ENCODE results near the gene CHD9.

CHD9 gene

GRCh38 chr16:53111078-53111791, 56.4 kb downstream of the CHD9 start:
- no peak overlapping the region for H3K4me3 ChIP-seq (ENCODE audit: low read depth, low read length)
- in situ Hi-C loops (cut with HindIII; ENCODE audit: low sequenced_read_pairs) = no loop called here
- DNase-seq (ENCODE audit: low read depth, low spot score) = no peak
- no peak for TF ChIP-seq CTCF (IDR thresholded peaks at IDR 0.05; ENCODE audit: low read depth, low read length)

- in situ Hi-C loops (cut with HindIII; ENCODE audit: low sequenced_read_pairs) = no loop called here
- no peak overlapping the region for H3K4me3 ChIP-seq (ENCODE audit: low read depth, low read length)
- TF ChIP-seq CTCF (IDR thresholded peaks at IDR 0.05; ENCODE audit: low read depth, low read length) = no peak
- DNase-seq (ENCODE audit: low read depth, low spot score) = no peak
Observed at GRCh38 chr16:53112015-53112414, 57.2 kb downstream of the CHD9 start.

- in situ Hi-C loops (cut with HindIII; ENCODE audit: low sequenced_read_pairs) = no loop called here
- no peak for DNase-seq (ENCODE audit: low read depth, low spot score)
- H3K4me3 ChIP-seq (ENCODE audit: low read depth, low read length) = no peak overlapping the region
- TF ChIP-seq CTCF (IDR thresholded peaks at IDR 0.05; ENCODE audit: low read depth, low read length) = no peak
Observed at GRCh38 chr16:53115047-53115446, 60.3 kb downstream of the CHD9 start.

- H3K4me3 ChIP-seq (ENCODE audit: low read depth, low read length) = no peak overlapping the region
- no peak for DNase-seq (ENCODE audit: low read depth, low spot score)
- TF ChIP-seq CTCF (IDR thresholded peaks at IDR 0.05; ENCODE audit: low read depth, low read length) = no peak
- in situ Hi-C loops (cut with HindIII; ENCODE audit: low sequenced_read_pairs) = no loop called here
Observed at GRCh38 chr16:53115773-53116172, 61.0 kb downstream of the CHD9 start.

GRCh38 chr16:53121043-53121620, 66.3 kb downstream of the CHD9 start:
- no peak for TF ChIP-seq CTCF (IDR thresholded peaks at IDR 0.05; ENCODE audit: low read depth, low read length)
- in situ Hi-C loops (cut with HindIII; ENCODE audit: low sequenced_read_pairs) = no loop called here

GRCh38 chr16:53121661-53122060, 66.9 kb downstream of the CHD9 start:
- no peak for TF ChIP-seq CTCF (IDR thresholded peaks at IDR 0.05; ENCODE audit: low read depth, low read length)
- no peak for DNase-seq (ENCODE audit: low read depth, low spot score)
- in situ Hi-C loops (cut with HindIII; ENCODE audit: low sequenced_read_pairs) = no loop called here
- H3K4me3 ChIP-seq (ENCODE audit: low read depth, low read length) = no peak overlapping the region

More at GRCh38 chr16:53121043-53121620, 66.3 kb downstream of the CHD9 start:
- DNase-seq (ENCODE audit: low read depth, low spot score) = no peak
- no peak overlapping the region for H3K4me3 ChIP-seq (ENCODE audit: low read depth, low read length)
